Measurements from ENCODE around the gene KIAA1614. TPM values are rescaled to one million over a fixed set of nuclear protein-coding genes. Genes with fewer than 3 reads are reported as not detected.

Gene KIAA1614
- total RNA-seq, 1 donor from 2014 or later, result 0.79 TPM

DNA sequence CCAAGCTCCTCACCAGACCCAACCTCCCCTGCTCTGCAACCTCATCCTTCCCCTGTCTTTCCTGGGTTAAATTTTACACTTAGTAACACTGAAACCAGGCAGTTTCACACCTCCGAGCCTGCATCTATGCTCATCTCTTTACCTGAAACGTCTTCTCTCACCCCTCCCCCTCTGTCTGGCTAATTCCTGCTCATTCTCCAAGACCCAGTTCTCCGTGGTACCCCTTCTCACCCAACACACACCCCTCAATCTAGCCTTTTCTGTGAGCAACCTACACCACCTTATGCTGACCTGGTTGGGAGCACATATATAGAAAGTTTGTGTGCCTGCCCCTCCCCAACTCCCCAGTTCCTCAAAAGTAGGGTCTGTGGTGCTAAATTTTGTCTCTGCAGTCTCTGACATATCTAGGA, 3.7 kb upstream of the KIAA1614 start:
- TF ChIP-seq, protein P1, sequence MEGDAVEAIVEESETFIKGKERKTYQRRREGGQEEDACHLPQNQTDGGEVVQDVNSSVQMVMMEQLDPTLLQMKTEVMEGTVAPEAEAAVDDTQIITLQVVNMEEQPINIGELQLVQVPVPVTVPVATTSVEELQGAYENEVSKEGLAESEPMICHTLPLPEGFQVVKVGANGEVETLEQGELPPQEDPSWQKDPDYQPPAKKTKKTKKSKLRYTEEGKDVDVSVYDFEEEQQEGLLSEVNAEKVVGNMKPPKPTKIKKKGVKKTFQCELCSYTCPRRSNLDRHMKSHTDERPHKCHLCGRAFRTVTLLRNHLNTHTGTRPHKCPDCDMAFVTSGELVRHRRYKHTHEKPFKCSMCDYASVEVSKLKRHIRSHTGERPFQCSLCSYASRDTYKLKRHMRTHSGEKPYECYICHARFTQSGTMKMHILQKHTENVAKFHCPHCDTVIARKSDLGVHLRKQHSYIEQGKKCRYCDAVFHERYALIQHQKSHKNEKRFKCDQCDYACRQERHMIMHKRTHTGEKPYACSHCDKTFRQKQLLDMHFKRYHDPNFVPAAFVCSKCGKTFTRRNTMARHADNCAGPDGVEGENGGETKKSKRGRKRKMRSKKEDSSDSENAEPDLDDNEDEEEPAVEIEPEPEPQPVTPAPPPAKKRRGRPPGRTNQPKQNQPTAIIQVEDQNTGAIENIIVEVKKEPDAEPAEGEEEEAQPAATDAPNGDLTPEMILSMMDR (IDR thresholded peaks at IDR 0.05; ENCODE audit: insufficient read depth, low read length, severe bottlenecking), result no peak
- FAIRE-seq, result peak; percentile 7

DNA sequence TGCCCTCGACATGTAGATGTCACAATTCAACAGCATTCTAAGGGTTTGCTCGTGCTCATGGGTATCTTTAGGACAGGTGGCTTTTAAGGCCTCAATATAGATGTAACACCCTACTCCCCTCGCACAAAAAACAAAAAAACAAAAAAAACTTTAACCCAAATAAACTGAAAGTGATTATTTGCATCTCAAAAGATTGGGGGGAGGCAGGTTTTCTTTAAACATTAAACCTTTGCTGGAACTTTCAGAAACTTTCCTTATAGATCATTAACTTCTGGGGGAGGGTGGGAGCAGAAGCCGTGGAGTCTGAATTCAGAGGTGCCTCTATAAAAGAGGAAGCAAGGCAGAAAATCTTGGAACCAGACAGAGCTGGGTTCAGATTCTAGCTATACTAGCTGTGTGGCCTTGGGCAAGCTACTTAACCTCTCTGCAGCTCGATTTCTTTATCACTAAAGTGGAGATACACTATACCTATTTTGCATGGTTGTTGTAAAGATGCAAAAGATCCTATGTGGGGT, 3.2 kb upstream of the KIAA1614 start:
- no peak overlapping the region for H3K4me3 ChIP-seq (ENCODE audit: low read depth, low read length)
- FAIRE-seq (peak; percentile 7), DNase-seq (ENCODE audit: low read depth) (no peak)
- no peaks in the 10 kb centered on the region for H3K27me3 ChIP-seq (ENCODE audit: control insufficient read depth, insufficient read depth, low read length)
- no peaks in the 10 kb centered on the region for H3K36me3 ChIP-seq (ENCODE audit: control insufficient read depth, insufficient read depth, low read length)
- TF ChIP-seq, protein P1 (IDR thresholded peaks at IDR 0.05; ENCODE audit: insufficient read depth, low read length, severe bottlenecking), result no peak

More for the DNA sequence above, 3.7 kb upstream of the KIAA1614 start:
- H3K36me3 ChIP-seq (ENCODE audit: control insufficient read depth, insufficient read depth, low read length), result no peaks in the 10 kb centered on the region
- no peaks in the 10 kb centered on the region for H3K27me3 ChIP-seq (ENCODE audit: control insufficient read depth, insufficient read depth, low read length)
- H3K4me3 ChIP-seq (ENCODE audit: low read depth, low read length), result no peak overlapping the region
- no peak for DNase-seq (ENCODE audit: low read depth)

DNA sequence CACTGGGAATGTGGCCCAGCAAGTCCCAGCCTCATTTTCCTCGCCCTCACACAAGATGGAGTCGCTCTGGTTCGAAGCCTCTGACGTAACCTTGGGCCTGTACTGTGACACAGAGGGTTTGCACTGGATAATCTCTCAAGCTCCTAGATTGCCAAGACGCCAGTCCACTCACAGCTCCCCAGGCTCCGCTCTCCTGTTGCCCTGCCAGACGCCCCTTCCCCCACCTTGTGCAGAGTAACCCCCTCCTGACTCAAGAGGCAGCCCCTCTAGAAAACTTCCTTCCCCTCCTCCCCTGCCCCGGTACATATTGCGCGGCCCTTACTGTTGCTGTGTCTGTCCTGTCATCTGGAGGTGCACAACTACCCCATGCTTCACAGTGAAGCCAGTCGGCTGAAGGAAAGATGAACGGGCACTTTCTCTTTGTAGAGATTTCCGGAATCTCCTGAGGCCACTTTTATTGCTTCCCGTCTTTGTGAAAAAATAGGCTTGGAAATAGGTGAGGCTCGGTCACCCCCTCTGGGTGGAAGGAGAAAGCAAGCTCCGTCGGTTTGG, 981 bp upstream of the KIAA1614 start:
- TF ChIP-seq, protein P1 (IDR thresholded peaks at IDR 0.05; ENCODE audit: insufficient read depth, low read length, severe bottlenecking), result no peak
- Histone ChIP-seq H3K4me3 (ENCODE audit: low read depth, low read length) (peak overlapping the region; percentile 42), H3K36me3 (ENCODE audit: control insufficient read depth, insufficient read depth, low read length) (no peaks in the 10 kb centered on the region), H3K27me3 (ENCODE audit: control insufficient read depth, insufficient read depth, low read length) (no peaks in the 10 kb centered on the region)
- DNase-seq (ENCODE audit: low read depth) (no peak), FAIRE-seq (no peak)

DNA sequence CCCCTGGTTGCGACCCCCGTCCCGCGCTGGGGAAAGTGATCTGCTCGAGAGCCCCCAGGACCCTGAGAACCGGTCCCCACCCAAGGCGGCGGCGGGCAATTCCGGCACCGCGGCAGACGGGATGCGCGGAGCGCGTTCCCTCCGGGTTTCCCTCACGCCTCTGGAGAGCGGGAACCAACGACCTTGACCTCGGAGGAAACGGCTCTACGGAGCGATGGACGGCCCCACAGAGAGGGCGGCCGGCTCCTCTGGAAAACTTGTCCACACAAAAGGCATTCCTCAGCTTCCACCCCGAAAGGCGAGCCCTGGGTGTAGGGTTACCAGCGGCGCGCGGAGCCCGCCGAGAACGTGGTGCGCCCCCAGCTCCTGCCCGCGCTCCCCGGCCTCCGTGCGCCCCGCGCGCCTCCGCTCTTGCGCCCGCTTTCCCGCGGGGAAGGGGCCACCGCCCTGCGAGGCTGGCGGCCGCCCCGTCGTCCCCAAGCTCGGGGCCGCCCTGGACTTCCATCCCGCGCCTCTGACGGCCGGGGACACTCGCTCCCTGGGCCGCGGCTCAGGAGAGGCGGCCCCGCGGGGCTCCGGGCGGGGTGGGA, 391 bp upstream of the KIAA1614 start:
- H3K27me3 ChIP-seq (ENCODE audit: control insufficient read depth, insufficient read depth, low read length), result no peaks in the 10 kb centered on the region
- DNase-seq (ENCODE audit: low read depth) (no peak), FAIRE-seq (no peak)
- H3K36me3 ChIP-seq (ENCODE audit: control insufficient read depth, insufficient read depth, low read length), result no peaks in the 10 kb centered on the region
- TF ChIP-seq, protein P1 (IDR thresholded peaks at IDR 0.05; ENCODE audit: insufficient read depth, low read length, severe bottlenecking), result no peak
- peak overlapping the region; percentile 42 for H3K4me3 ChIP-seq (ENCODE audit: low read depth, low read length)

DNA sequence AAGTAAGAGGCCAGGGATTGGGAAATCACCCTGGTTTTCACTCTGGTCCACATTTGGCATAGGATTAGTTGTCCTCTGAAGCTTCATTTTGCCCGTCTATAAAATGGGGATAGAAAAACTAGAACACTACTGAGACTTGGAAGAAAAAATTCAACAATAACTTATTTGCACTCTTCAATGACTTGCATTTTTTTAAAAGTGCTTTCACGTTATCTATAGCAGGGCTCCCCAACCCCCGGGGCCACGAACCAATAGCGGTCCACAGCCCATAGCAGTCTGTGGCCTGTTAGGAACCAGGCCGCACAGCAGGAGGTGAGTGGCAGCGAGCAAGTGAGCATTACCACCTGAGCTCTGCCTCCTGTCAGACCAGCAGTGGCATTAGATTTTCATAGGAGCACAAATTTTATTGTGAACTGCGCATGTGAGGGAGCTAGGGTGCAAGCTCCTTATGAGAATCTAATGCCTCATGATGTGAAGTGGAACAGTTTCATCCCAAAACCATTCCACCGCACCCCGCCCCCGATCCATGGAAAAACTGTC, 2.8 kb downstream of the KIAA1614 start:
- FAIRE-seq (no peak), DNase-seq (ENCODE audit: low read depth) (no peak)
- TF ChIP-seq, protein P1 (IDR thresholded peaks at IDR 0.05; ENCODE audit: insufficient read depth, low read length, severe bottlenecking), result no peak
- H3K4me3 ChIP-seq (ENCODE audit: low read depth, low read length), result no peak overlapping the region
- H3K27me3 ChIP-seq (ENCODE audit: control insufficient read depth, insufficient read depth, low read length), result no peaks in the 10 kb centered on the region
- no peaks in the 10 kb centered on the region for H3K36me3 ChIP-seq (ENCODE audit: control insufficient read depth, insufficient read depth, low read length)

Data from bronchial epithelial cell (primary cell).